Osteocyte (in vitro differentiated cells): ENCODE measurements around the gene MRPL24. TPM values are rescaled to one million over a fixed set of nuclear protein-coding genes. Genes with fewer than 3 reads are reported as not detected.

Source experiments
- DNase-seq: peaks from one replicate; pipeline ENCODE4 v3.0.0; 2021; ENCODE audit warnings: mixed read lengths; ENCODE audit not compliant: unreplicated experiment; ENCODE audit errors: extremely low spot score
- H3K27ac Mint-ChIP-seq: one replicate; pipeline ENCODE4 v1.8.0; 2021; ENCODE audit warnings: mild to moderate bottlenecking, mixed read lengths; ENCODE audit not compliant: unreplicated experiment
- H3K27me3 Mint-ChIP-seq: one replicate; pipeline ENCODE4 v1.8.0; 2021; ENCODE audit warnings: mixed read lengths; ENCODE audit not compliant: unreplicated experiment
- H3K36me3 Mint-ChIP-seq: one replicate; pipeline ENCODE4 v1.8.0; 2021; ENCODE audit warnings: mixed read lengths; ENCODE audit not compliant: unreplicated experiment
- H3K4me1 Mint-ChIP-seq: one replicate; pipeline ENCODE4 v1.8.0; 2021; ENCODE audit warnings: mixed read lengths; ENCODE audit not compliant: unreplicated experiment
- H3K4me3 Mint-ChIP-seq: one replicate; pipeline ENCODE4 v1.8.0; 2021; ENCODE audit warnings: mild to moderate bottlenecking, moderate library complexity, mixed read lengths; ENCODE audit not compliant: unreplicated experiment
- H3K9me3 Mint-ChIP-seq: one replicate; pipeline ENCODE4 v1.8.0; 2021; ENCODE audit warnings: mixed read lengths; ENCODE audit not compliant: unreplicated experiment
- CTCF ChIP-seq: fragments of 200-600 bp; sonication (generic); IDR thresholded peaks from 2 replicates; pipeline ENCODE4 v1.5.0; 2021; ENCODE audit warnings: antibody characterized with exemption, mild to moderate bottlenecking, moderate library complexity
- total RNA-seq: library from RNA; stranded (reverse); gene quantifications from 2 replicates; pipeline ENCODE4 v1.2.1, GENCODE V29; 2021

The MRPL24 gene
- total RNA-seq, 1 donor from 2014 or later: 52.6 TPM

GRCh38 chr1:156703336-156703735, 37.6 kb downstream of the MRPL24 start:
- no peak for DNase-seq
- Mint-ChIP-seq H3K27me3 (no peaks in the 10 kb centered on the region), H3K4me1 (peaks cover 55% of the 10 kb centered on the region), H3K9me3 (no peaks in the 10 kb centered on the region), H3K4me3 (peak overlapping the region; percentile 78), H3K27ac (peak overlapping the region; percentile 95), H3K36me3 (peaks cover 24% of the 10 kb centered on the region)
- TF ChIP-seq CTCF: no peak

DNA sequence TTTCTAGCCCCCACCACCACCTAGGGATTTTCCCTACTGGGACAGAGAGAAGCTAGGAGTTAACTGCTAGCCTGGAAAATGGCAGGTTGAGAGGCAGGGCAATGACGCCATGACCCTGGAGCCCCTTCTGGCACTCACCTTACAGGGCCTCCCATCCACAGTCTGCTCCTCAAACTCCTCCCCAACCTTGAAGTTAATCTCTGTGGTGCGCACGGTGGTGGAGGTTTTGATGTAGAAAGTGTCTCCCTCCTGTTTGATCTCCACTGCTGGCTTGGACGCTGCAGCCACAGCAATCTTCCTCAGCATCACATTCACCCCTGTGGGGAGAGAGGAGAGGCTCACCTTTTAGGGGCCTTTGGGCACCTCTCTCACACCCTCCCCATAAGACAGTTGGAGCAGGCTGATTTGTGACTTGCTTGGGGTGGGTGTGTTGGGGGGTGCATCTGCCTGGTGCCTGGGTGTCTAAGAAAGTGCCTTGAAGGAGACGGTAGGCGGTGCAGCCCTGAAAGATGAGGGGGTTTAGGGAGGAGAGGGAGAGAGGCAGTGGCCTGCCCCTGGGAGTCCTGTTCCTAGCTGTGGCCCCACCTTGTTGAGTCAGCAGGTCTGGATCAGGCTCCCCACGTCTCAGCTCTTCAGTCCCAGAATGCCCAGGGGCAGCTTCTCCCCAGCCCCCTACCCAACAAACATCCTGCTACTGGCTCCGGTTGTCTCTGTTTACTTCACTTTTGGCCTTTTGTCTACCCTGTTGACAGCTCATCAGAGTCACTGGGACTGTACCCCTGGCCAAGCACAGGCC, 40.0 kb downstream of the MRPL24 start:
- no peak for DNase-seq
- Mint-ChIP-seq H3K36me3 (peaks cover 30% of the 10 kb centered on the region), H3K27me3 (peaks cover 2% of the 10 kb centered on the region), H3K9me3 (no peaks in the 10 kb centered on the region), H3K27ac (no peak overlapping the region), H3K4me3 (no peak overlapping the region), H3K4me1 (peaks cover 31% of the 10 kb centered on the region)
- no peak for TF ChIP-seq CTCF

DNA sequence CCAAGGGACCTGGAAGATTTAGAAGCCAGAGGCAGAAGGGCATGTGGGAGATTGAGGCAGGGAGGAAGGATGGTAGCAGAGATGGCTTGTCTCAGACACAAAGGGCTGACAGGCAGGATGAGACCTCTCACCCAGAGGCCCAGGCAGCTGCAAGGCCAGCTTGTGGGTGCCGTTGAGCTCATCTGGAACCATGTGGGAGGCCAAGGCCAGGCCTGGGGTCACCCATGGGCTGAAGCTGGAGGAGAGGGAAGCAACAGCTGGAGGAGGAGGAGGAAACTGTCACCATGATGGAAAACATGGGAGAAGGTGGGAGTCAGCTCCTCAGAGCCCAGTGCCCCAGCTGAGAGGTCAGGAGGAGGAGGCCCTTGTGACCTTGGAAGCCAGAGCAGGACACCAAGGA, 41.9 kb downstream of the MRPL24 start:
- H3K9me3 Mint-ChIP-seq: no peaks in the 10 kb centered on the region
- H3K4me3 Mint-ChIP-seq: no peak overlapping the region
- peaks cover 2% of the 10 kb centered on the region for H3K27me3 Mint-ChIP-seq
- peaks cover 21% of the 10 kb centered on the region for H3K4me1 Mint-ChIP-seq
- DNase-seq: no peak
- H3K27ac Mint-ChIP-seq: no peak overlapping the region
- peaks cover 27% of the 10 kb centered on the region for H3K36me3 Mint-ChIP-seq
- no peak for TF ChIP-seq CTCF

- Mint-ChIP-seq H3K4me1 (peaks cover 25% of the 10 kb centered on the region), H3K27me3 (peaks cover 2% of the 10 kb centered on the region), H3K4me3 (no peak overlapping the region), H3K36me3 (peaks cover 27% of the 10 kb centered on the region), H3K9me3 (no peaks in the 10 kb centered on the region), H3K27ac (no peak overlapping the region)
- no peak for DNase-seq
- TF ChIP-seq CTCF: no peak
Measured at GRCh38 chr1:156697481-156697880, 43.4 kb downstream of the MRPL24 start.

GRCh38 chr1:156696755-156697154, 44.1 kb downstream of the MRPL24 start:
- H3K9me3 Mint-ChIP-seq: no peaks in the 10 kb centered on the region
- H3K27me3 Mint-ChIP-seq: peaks cover 4% of the 10 kb centered on the region
- peaks cover 32% of the 10 kb centered on the region for H3K4me1 Mint-ChIP-seq
- no peak for DNase-seq
- peaks cover 27% of the 10 kb centered on the region for H3K36me3 Mint-ChIP-seq
- H3K27ac Mint-ChIP-seq: no peak overlapping the region
- no peak overlapping the region for H3K4me3 Mint-ChIP-seq
- no peak for TF ChIP-seq CTCF
